Left lobe of liver (tissue), 2 donors: Measurements from ENCODE around the gene ID3. TPM values are rescaled to one million over a fixed set of nuclear protein-coding genes. Genes with fewer than 3 reads are reported as not detected.

Source experiments
- ATAC-seq: fragments of 200-7000 bp; cut with Tn5 transposase; one replicate; pipeline ENCODE4 v1.9.1; 2020; ENCODE audit warnings: mild to moderate bottlenecking, moderate library complexity
- DNase-seq: peaks from one replicate; pipeline ENCODE4 v3.0.0-alpha.2; 2020; ENCODE audit warnings: low spot score
- total RNA-seq: library from RNA; stranded (reverse); gene quantifications from one replicate; pipeline ENCODE4 v1.2.1, GENCODE V29; 2021
- donor health status: DM: no; HTN: no; CAD: no; lungs with moderate emphysema.
- donor health status: DM: no; HTN: yes; CAD: no.

Gene ID3
- total RNA-seq, 1 donor from 2014 or later, result 19.7 TPM

- DNase-seq (no peak), ATAC-seq (peak; percentile 32)
Measured at GRCh38 chr1:23567996-23568607, 8.8 kb upstream of the ID3 start.

GRCh38 chr1:23567629-23567995 lies 8.3 kb upstream of the ID3 start:
- no peak for DNase-seq

GRCh38 chr1:23566304-23566703 lies 7.0 kb upstream of the ID3 start:
- ATAC-seq (no peak), DNase-seq (no peak)

More at GRCh38 chr1:23567629-23567995, 8.3 kb upstream of the ID3 start:
- peak; percentile 12 for ATAC-seq

- ATAC-seq (no peak), DNase-seq (no peak)
Measured at GRCh38 chr1:23565776-23566175, 6.5 kb upstream of the ID3 start.

GRCh38 chr1:23564529-23565122 lies 5.3 kb upstream of the ID3 start:
- DNase-seq (no peak), ATAC-seq (no peak)

- no peak for DNase-seq
- no peak for ATAC-seq
Measured at GRCh38 chr1:23563755-23564374, 4.6 kb upstream of the ID3 start.

GRCh38 chr1:23563003-23563402 lies 3.7 kb upstream of the ID3 start:
- no peak for ATAC-seq
- no peak for DNase-seq

- peak; percentile 83 for DNase-seq
- peak; percentile 68 for ATAC-seq
Measured at GRCh38 chr1:23562137-23562876, 3.0 kb upstream of the ID3 start.

GRCh38 chr1:23561813-23562100 lies 2.5 kb upstream of the ID3 start:
- no peak for DNase-seq

GRCh38 chr1:23561076-23561812 lies 1.9 kb upstream of the ID3 start:
- ATAC-seq (no peak), DNase-seq (no peak)

More at GRCh38 chr1:23561813-23562100, 2.5 kb upstream of the ID3 start:
- no peak for ATAC-seq

- DNase-seq, result no peak
- no peak for ATAC-seq
Measured at GRCh38 chr1:23559985-23560741, 862 bp upstream of the ID3 start.

- ATAC-seq (no peak), DNase-seq (no peak)
Measured at GRCh38 chr1:23558872-23559135, 497 bp downstream of the ID3 start.

- ATAC-seq, result no peak
Measured at GRCh38 chr1:23558140-23558871, 995 bp downstream of the ID3 start.

GRCh38 chr1:23557471-23558124 lies 1.7 kb downstream of the ID3 start:
- DNase-seq, result no peak
- no peak for ATAC-seq

More at GRCh38 chr1:23558140-23558871, 995 bp downstream of the ID3 start:
- DNase-seq, result peak; percentile 60

- DNase-seq (no peak), ATAC-seq (no peak)
Measured at GRCh38 chr1:23556635-23557470, 2.4 kb downstream of the ID3 start.

- ATAC-seq (no peak), DNase-seq (no peak)
Measured at GRCh38 chr1:23555986-23556634, 3.2 kb downstream of the ID3 start.

- ATAC-seq, result no peak
- DNase-seq, result no peak
Measured at GRCh38 chr1:23555270-23555985, 3.9 kb downstream of the ID3 start.
